Heart left ventricle (tissue), 16 donors: ENCODE measurements around the gene FBLN2. TPM values are rescaled to one million over a fixed set of nuclear protein-coding genes. Genes with fewer than 3 reads are reported as not detected.

ENCODE experiments used
- ATAC-seq, 4 donors: fragments of 200-7000 bp; cut with Tn5 transposase; one replicate each; pipeline ENCODE4 v1.9.1; 2020 to 2022; ENCODE audit warnings: moderate library complexity in 4 of 4, mild to moderate bottlenecking in 3 of 4, moderate number of reproducible peaks in 1 of 4
- DNase-seq, 5 donors: peaks; one replicate each; pipeline ENCODE4 v3.0.0-alpha.2; 2020
- H3K27ac ChIP-seq, 12 donors: fragments of 200-600 bp; sonication (generic) in 4 of 12; one replicate each; pipeline versions ENCODE4 v1.5.0 to v1.8.0; 2016 to 2022; ENCODE audit warnings: mild to moderate bottlenecking in 2 of 12
- H3K27me3 ChIP-seq, 9 donors: fragments of 200-600 bp; sonication (generic) in 2 of 9; one replicate each; pipeline versions ENCODE4 v1.5.1 to v1.8.0; 2016 to 2022; ENCODE audit warnings: mild to moderate bottlenecking in 3 of 9
- H3K36me3 ChIP-seq, 9 donors: fragments of 200-600 bp; sonication (generic) in 2 of 9; one replicate each; pipeline versions ENCODE4 v1.5.0 to v1.8.0; 2018 to 2022; ENCODE audit warnings: mild to moderate bottlenecking in 2 of 9
- H3K4me1 ChIP-seq, 12 donors: fragments of 200-600 bp; sonication (generic) in 4 of 12; one replicate each; pipeline versions ENCODE4 v1.5.0 to v1.8.0; 2016 to 2022; ENCODE audit warnings: mild to moderate bottlenecking in 3 of 12
- H3K4me3 ChIP-seq, 12 donors: fragments of 200-600 bp; sonication (generic) in 4 of 12; one replicate each; pipeline versions ENCODE4 v1.5.0 to v1.8.0; 2017 to 2022; ENCODE audit warnings: mild to moderate bottlenecking in 9 of 12, moderate library complexity in 4 of 12
- H3K9me3 ChIP-seq, 12 donors: fragments of 200-600 bp; sonication (generic) in 4 of 12; one replicate each; pipeline versions ENCODE4 v1.5.0 to v1.8.0; 2016 to 2022; ENCODE audit warnings: mild to moderate bottlenecking in 1 of 12
- CTCF ChIP-seq, 12 donors: fragments of 200-600 bp; sonication (generic) in 4 of 12; IDR thresholded peaks; one replicate each; pipeline versions ENCODE4 v1.5.0 to v1.8.0; 2018 to 2022; ENCODE audit warnings: antibody characterized with exemption in 12 of 12, mild to moderate bottlenecking in 5 of 12
- POLR2A ChIP-seq, 2 donors: fragments of 450-650 bp; IDR thresholded peaks; one replicate each; pipeline ENCODE4 v1.6.1; 2017; ENCODE audit warnings: antibody characterized with exemption in 2 of 2, mild to moderate bottlenecking in 2 of 2, moderate library complexity in 2 of 2
- WGBS, 4 donors: extraction: QIAGEN DNeasy Blood & Tissue Kit in 2 of 4; methylation state at CpG; one replicate each; pipeline versions ENCODE4 v1.1.5 to v1.1.7; 2013 to 2018; 5-methylcytosine and 5-hydroxymethylcytosine counted together
- intact Hi-C, 10 donors: fragments of 100-400 bp; cut with DNase I; formaldehyde crosslinking; loops; one replicate each; pipeline versions ENCODE4 v1.11.1 to v1.14.2; 2022
- polyA plus RNA-seq, 2 donors: library from polyadenylated mRNA; stranded (reverse); fragments of 200-250 nt; gene quantifications; one replicate each; pipeline ENCODE4 v1.2.3, GENCODE V29; 2013
- total RNA-seq, 9 donors: library from RNA; depleted of rRNA in 2 of 9; stranded (reverse); fragments of >200 nt in 2 of 9; fragmentation: NEBNext Ultra II Directional in 3 of 9; extraction: Animal tissue kit (Norgen Biotek cat#: 25700) in 3 of 9; gene quantifications; one replicate each; pipeline versions ENCODE4 v1.1.0 to v1.2.4, GENCODE V29; 2016 to 2023
- donor health status: ischemic (EF 13 %, LVEDD 7.1; RV severe dilation, severe dysfunction).
- donor health status: healthy with polysubstance abuse.
- donor health status: DM: no; HTN: yes; CAD: no.
- donor health status: DM: no; HTN: no; CAD: no.
- donor health status: ischemic (EF 25% LVEDD 6.9; RV normal size, moderate dysfunction).
- donor health status: ischemic (EF 25% LVEDD 5.7; RV mildly dilated, moderate dysfunction).
- donor health status: healthy.
- donor health status: DM: yes; HTN: yes; CAD: no.
- donor health status: ischemic (EF 35%, LVEDD 5.7; RV mildly dilated, moderate dysfunction).
- donor health status: nonischemic (EF 11% LVEDD 7.7; RV severe dilation, severe dysfunction).
- donor health status: DM: yes; HTN: yes; CAD: no.
- donor health status: PGD.
- donor health status: ischemic (EF 29% LVEDD 5.4; RV normal size, mild dysfunction).
- donor health status: nonischemic (EF 23%, LVEDD 6.1; RV moderate dilation, normal function).

Gene FBLN2
- total and polyA plus RNA-seq, 11 donors, result 16.5 to 118 (median 42.7) TPM

- intact Hi-C loops, result no loop called here
- 79 to 93% (median 83%) methylated on average over 3 to 5 of the region's 5 CpGs for WGBS, 4 donors
Observed at GRCh38 chr3:13584901-13585300, 36.0 kb downstream of the FBLN2 start.

DNA sequence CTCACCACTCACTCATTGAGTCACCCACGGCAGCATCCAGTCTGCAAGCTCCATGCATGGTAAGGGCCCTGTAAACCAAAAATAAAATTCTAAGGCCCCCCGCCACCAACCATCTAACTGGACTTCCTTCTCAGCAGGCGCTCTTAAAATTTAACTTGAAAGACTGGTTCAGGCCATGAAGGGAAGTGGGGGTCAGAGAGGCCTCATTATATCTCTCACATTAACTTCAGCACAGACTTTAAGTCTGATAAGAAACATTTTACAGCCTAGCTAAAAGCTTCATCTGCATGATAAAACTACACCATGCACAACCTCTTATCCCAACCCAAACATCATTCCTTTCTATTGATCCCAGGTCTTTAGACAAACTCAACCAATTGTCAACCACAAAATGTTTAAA, 38.5 kb downstream of the FBLN2 start:
- TF ChIP-seq POLR2A (IDR thresholded peaks at IDR 0.05), result no peak
- no peak for TF ChIP-seq CTCF (IDR thresholded peaks at IDR 0.05)
- ATAC-seq, result no peak
- intact Hi-C loops, result no loop called here
- no peak overlapping the region for H3K4me3 ChIP-seq
- no peak for DNase-seq
- WGBS, 4 donors, result 84 to 96% (median 89%) methylated on average over 3 of the region's 3 CpGs
- H3K27ac ChIP-seq, result no peak overlapping the region
- H3K4me1 ChIP-seq, result peaks cover 0 to 9% (median 0%) of the 10 kb centered on the region in 12 donors
- peaks cover 0 to 14% (median 0%) of the 10 kb centered on the region in 9 donors for H3K36me3 ChIP-seq
- H3K27me3 ChIP-seq, result no peaks in the 10 kb centered on the region
- H3K9me3 ChIP-seq, result no peaks in the 10 kb centered on the region

More at GRCh38 chr3:13584901-13585300, 36.0 kb downstream of the FBLN2 start:
- no peaks in the 10 kb centered on the region for H3K9me3 ChIP-seq
- no peak overlapping the region for H3K27ac ChIP-seq
- H3K4me3 ChIP-seq, result no peak overlapping the region
- H3K36me3 ChIP-seq, result peaks cover 0 to 14% (median 0%) of the 10 kb centered on the region in 9 donors
- H3K4me1 ChIP-seq, result peaks cover 0 to 22% (median 1%) of the 10 kb centered on the region in 12 donors
- H3K27me3 ChIP-seq, result no peaks in the 10 kb centered on the region
- DNase-seq (peak in 1 of 5 donors; percentile 18), ATAC-seq (no peak)
- TF ChIP-seq CTCF (IDR thresholded peaks at IDR 0.05) (no peak), POLR2A (IDR thresholded peaks at IDR 0.05) (no peak)

DNA sequence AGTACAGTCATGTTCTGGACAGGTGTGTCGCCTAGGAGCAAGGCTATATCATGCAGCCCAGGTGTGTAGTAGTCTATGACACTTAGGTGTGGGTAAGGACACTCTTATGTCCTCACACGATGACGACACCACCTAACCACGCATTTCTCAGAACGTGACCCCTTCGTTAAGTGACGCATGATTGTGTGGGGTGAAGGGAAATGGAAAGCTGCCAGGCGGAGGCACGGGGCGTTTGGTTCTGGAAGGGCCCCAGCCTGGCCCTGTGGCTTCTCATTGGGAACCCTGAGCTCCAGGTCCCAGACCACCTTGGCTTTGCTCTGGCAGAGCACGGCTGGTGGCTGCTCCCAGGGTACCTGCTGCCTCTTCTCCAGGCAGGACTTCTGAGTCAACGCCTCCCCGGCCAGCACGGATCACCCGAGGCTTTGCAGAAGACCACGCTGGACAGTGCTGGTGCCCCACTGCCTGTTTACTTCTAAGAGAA, 39.3 kb downstream of the FBLN2 start:
- ATAC-seq (no peak), DNase-seq (no peak)
- Histone ChIP-seq H3K4me3 (no peak overlapping the region), H3K27me3 (no peaks in the 10 kb centered on the region), H3K27ac (no peak overlapping the region), H3K4me1 (peaks cover 0 to 3% (median 0%) of the 10 kb centered on the region in 12 donors), H3K36me3 (peaks cover 0 to 14% (median 0%) of the 10 kb centered on the region in 9 donors), H3K9me3 (no peaks in the 10 kb centered on the region)
- 86 to 90% (median 88%) methylated on average over 16 of the region's 16 CpGs for WGBS, 4 donors
- intact Hi-C loops, result no loop called here
- no peak for TF ChIP-seq CTCF (IDR thresholded peaks at IDR 0.05)

DNA sequence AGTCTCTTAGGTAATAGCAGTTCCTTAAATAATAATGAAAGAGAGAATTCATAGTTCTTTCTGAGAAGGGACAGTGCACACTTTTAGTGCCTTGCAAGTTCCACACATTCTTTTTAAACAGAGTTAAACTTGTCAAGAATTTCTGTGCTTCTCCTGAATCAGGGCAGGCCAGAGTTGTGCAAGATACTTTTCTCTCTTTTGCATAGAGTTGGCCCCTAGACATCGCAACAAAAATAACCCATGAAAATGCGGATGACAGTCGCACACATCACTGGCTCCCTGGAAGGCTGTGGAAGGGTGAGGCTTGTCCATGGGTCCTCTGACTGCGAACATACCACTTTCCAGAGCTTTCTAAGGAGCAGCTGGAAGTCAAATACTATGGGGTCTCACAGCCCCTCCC, 40.1 kb downstream of the FBLN2 start:
- Histone ChIP-seq H3K4me1 (peaks cover 0 to 9% (median 0%) of the 10 kb centered on the region in 12 donors), H3K27me3 (no peaks in the 10 kb centered on the region), H3K4me3 (no peak overlapping the region), H3K27ac (no peak overlapping the region), H3K9me3 (no peaks in the 10 kb centered on the region), H3K36me3 (peaks cover 0 to 14% (median 0%) of the 10 kb centered on the region in 9 donors)
- TF ChIP-seq POLR2A (IDR thresholded peaks at IDR 0.05) (no peak), CTCF (IDR thresholded peaks at IDR 0.05) (no peak)
- no peak for ATAC-seq
- WGBS, 4 donors, result 85 to 93% (median 89%) methylated on average over 4 of the region's 4 CpGs
- no peak for DNase-seq
- intact Hi-C loops, result no loop called here
